NCI-H1048 (cell line): ENCODE data around the gene SMYD5.
"Not testable (repeated sequence)": the region's sequence is repeated elsewhere in the genome, so short reads cannot be mapped to it uniquely, and the experiment has no call there.

Source experiments
- DNase-seq: peaks from one replicate; lab custom pipeline; 2025; lab: John Stamatoyannopoulos, UW

Gene SMYD5

GRCh38 chr2:73214120-73215035 lies at the start of gene SMYD5:
TSS of gene SMYD5 (plus strand) at chr2:73214245. CDS start at chr2:73214267, 22 bp downstream.
- DNase-seq = peak; percentile 21

- DNase-seq = not testable (repeated sequence)
These were observed 48.1 kb upstream of the SMYD5 start for GRCh38 chr2:73165978-73166377.

GRCh38 chr2:73166813-73167212 lies 47.2 kb upstream of the SMYD5 start:
- not testable (repeated sequence) for DNase-seq

GRCh38 chr2:73168348-73168747 lies 45.7 kb upstream of the SMYD5 start:
- not testable (repeated sequence) for DNase-seq

- not testable (repeated sequence) for DNase-seq
These were observed 43.7 kb upstream of the SMYD5 start for GRCh38 chr2:73170341-73170740.

- DNase-seq = no peak
These were observed 41.1 kb upstream of the SMYD5 start for GRCh38 chr2:73172963-73173362.

GRCh38 chr2:73173781-73174180 lies 40.3 kb upstream of the SMYD5 start:
- DNase-seq = no peak

- DNase-seq = no peak
These were observed 39.8 kb upstream of the SMYD5 start for GRCh38 chr2:73174244-73174643.

GRCh38 chr2:73174941-73175662 lies 38.9 kb upstream of the SMYD5 start:
- DNase-seq = no peak

GRCh38 chr2:73175663-73176204 lies 38.3 kb upstream of the SMYD5 start:
- DNase-seq = no peak

- no peak for DNase-seq
These were observed 37.7 kb upstream of the SMYD5 start for GRCh38 chr2:73176205-73176880.

- DNase-seq = peak; percentile 61
These were observed 37.0 kb upstream of the SMYD5 start for GRCh38 chr2:73176881-73177644.

- no peak for DNase-seq
These were observed 36.3 kb upstream of the SMYD5 start for GRCh38 chr2:73177645-73178255.

GRCh38 chr2:73185965-73186364 lies 28.1 kb upstream of the SMYD5 start:
- DNase-seq = no peak

GRCh38 chr2:73187549-73187948 lies 26.5 kb upstream of the SMYD5 start:
- no peak for DNase-seq

- DNase-seq = no peak
These were observed 16.5 kb upstream of the SMYD5 start for GRCh38 chr2:73197579-73197978.

- DNase-seq = not testable (repeated sequence)
These were observed 13.8 kb upstream of the SMYD5 start for GRCh38 chr2:73200281-73200680.

GRCh38 chr2:73202156-73203054 lies 11.6 kb upstream of the SMYD5 start, which contains the start of gene NOTO:
TSS of gene NOTO (plus strand) at chr2:73202574. CDS start at chr2:73202667, 93 bp downstream.
- DNase-seq = no peak

- no peak for DNase-seq
These were observed 10.9 kb upstream of the SMYD5 start for GRCh38 chr2:73203055-73203681.
